Erythroblast (primary cell): Measurements from ENCODE around the gene MELTF.

Source experiments
- GATA1 ChIP-seq: IDR thresholded peaks from 2 replicates; pipeline ENCODE4 v1.6.1; 2011; ENCODE audit warnings: low read depth, mild to moderate bottlenecking, control low read depth, low read length, moderate library complexity
- POLR2A ChIP-seq: IDR thresholded peaks from 2 replicates; pipeline ENCODE4 v1.6.1; 2011; ENCODE audit warnings: mild to moderate bottlenecking, low read length

DNA sequence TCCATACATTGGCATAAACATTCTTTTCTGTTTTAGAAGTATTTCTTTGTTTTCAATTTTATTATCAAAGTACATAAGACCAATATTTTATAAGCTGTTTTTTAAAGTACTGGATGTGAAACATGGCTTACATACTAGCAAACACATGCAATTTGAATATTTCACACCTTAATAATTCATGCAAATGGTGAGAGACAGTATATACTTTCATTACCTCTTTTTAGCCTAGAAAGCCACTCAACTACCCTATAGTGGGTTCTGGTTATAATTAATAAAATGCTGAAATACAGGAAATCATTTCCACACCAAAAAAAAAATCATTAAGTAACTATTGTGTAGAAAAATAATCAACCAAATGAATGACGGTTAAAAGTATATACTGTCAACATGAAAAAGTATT is 38.5 kb upstream of the MELTF start:
- no peak for TF ChIP-seq POLR2A
- TF ChIP-seq GATA1, result no peak
